HS-27A (cell line): ENCODE data around the gene WNK2.

Source experiments
- DNase-seq: peaks from one replicate; pipeline ENCODE4 v3.0.0-alpha.2; 2012; ENCODE audit warnings: low read depth, missing footprints

Gene WNK2

GRCh38 chr9:93218671-93219420 lies 34.9 kb downstream of the WNK2 start:
- no peak for DNase-seq

DNA sequence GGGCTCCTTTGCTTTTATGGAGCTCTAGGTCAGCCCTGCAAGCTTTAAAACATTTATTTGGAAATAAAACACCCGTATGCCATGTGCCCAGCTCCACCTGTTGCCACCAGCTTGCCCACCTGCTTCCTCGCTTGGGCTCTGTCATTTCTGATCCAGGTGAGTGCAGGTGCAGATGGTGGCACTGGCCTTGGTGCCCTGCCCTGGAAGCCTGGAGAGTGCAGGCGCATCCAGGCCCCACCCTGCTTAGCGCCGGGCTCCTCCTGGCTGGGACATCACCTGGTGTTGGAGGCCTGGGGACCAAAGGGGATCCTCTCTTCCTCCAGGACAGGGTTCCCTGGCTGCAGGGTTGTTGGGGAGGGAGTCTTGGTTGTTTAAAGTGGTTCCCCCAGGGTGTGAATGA lies 35.8 kb downstream of the WNK2 start:
- no peak for DNase-seq

- DNase-seq: no peak
Measured at GRCh38 chr9:93220627-93221026, 36.7 kb downstream of the WNK2 start.

- no peak for DNase-seq
Measured at GRCh38 chr9:93221044-93221443, 37.1 kb downstream of the WNK2 start.

GRCh38 chr9:93222890-93223259 lies 38.9 kb downstream of the WNK2 start:
- no peak for DNase-seq

- DNase-seq: peak; percentile 87
Measured at GRCh38 chr9:93223260-93224180, 39.6 kb downstream of the WNK2 start.

- DNase-seq: no peak
Measured at GRCh38 chr9:93224591-93224990, 40.7 kb downstream of the WNK2 start.

- DNase-seq: no peak
Measured at GRCh38 chr9:93225417-93225816, 41.5 kb downstream of the WNK2 start.

- DNase-seq: no peak
Measured at GRCh38 chr9:93225892-93226291, 42.0 kb downstream of the WNK2 start.

GRCh38 chr9:93226819-93227218 lies 42.9 kb downstream of the WNK2 start:
- no peak for DNase-seq

GRCh38 chr9:93228030-93228429 lies 44.1 kb downstream of the WNK2 start:
- DNase-seq: no peak

DNA sequence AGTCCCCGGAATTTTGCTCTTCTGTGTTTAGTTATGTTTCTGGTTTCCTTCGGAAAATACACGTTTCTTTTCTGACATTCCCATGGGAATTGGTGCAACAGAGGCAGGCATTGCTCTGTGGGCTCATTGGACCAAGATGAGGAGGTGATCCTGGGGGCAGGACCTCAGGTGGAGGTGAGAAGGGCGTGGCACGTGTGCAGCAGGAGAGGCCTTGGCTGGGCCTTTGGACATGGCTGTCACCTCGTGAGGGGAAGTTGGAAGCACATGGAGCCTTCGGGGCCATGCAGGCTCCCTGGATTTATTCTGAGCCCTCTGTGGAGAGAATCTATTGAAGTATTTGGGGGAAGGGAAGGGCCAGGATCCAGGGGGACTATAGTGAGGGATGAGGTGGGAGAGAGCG lies 44.5 kb downstream of the WNK2 start:
- no peak for DNase-seq

- DNase-seq: no peak
Measured at GRCh38 chr9:93229636-93230035, 45.7 kb downstream of the WNK2 start.

DNA sequence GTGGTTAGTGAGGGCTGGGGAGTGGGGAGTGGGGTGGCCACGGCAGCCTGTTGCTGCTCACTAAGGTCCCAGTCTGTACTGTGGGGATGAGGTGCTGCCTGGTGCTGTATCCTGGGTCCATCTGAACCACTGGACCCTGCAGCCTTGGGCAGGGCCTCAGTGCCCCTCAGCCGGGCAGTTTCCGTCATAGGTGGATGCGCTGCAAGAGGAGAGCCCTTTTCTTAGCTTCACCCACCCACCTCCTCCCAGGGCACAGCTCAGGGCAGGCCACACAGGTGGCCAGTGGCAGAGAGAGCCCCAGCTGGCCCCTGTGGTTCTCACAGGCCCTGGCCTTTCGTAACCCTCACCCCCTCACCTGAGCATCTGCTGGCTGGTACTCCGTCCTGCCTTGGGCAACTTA lies 46.2 kb downstream of the WNK2 start:
- DNase-seq: no peak

DNA sequence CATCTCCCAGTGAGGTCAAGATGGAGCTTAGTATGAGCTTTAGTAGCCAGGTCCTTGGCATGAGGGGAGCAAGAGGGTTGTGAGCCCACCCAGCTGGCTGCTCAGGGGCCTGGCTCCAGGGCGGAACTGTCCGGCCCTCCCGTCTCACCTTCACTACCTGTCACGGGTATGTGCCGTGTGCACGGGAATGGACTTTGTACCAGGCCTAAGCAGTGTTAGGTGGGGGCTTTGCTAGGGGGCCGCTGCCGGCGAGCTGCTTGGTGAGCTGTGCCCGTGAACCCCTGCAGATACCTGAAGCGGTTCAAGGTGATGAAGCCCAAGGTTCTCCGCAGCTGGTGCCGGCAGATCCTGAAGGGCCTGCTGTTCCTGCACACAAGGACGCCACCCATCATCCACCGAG lies 46.7 kb downstream of the WNK2 start:
- no peak for DNase-seq

DNA sequence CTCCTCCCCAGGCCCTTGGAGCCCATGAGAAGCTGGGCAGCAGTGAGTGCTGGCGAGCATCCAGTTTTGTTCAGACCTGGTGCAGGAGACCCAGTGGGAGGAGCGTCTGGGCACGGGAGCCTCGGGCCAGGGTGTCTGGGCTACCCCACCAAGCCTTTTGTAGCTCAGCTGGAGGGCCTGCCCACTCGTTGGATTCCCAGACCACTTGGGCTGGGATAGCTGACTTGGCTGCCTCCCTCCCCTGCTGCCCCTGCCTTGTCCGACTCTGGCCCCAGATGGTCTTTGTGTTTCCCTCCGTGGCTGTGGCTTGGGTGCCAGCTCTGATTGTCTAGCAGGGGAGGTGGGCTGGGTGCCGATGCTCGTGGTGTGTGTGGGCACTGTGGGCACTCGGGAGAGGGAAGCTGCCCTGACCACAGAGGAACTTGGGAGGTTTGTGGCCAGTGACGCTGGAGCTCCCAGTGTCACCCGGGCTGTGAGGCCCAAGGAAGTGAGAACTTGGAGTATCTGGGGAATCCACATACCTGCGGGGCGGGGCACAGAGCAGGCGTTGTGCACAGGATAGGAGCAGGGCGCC lies 47.3 kb downstream of the WNK2 start:
- DNase-seq: no peak

DNA sequence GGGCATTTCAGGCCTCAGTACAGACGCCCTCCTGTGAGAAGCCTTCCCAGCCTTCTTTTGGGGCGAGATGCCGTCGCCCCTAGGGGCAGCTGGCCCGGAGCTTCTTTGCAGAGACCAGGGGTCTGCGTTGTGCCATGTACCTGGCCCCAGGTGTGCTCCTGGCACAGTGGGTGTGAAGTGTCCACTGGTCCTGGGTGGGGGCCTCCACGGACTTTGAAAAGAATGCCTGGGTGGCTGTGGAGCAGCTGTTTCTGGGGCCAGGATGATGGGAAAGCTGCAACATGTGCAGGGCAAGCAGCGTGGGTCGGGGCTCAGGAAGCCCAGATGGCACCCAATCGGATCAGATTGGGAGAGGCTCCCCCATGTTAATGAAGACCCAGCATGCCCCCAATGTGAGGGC lies 47.8 kb downstream of the WNK2 start:
- DNase-seq: no peak

DNA sequence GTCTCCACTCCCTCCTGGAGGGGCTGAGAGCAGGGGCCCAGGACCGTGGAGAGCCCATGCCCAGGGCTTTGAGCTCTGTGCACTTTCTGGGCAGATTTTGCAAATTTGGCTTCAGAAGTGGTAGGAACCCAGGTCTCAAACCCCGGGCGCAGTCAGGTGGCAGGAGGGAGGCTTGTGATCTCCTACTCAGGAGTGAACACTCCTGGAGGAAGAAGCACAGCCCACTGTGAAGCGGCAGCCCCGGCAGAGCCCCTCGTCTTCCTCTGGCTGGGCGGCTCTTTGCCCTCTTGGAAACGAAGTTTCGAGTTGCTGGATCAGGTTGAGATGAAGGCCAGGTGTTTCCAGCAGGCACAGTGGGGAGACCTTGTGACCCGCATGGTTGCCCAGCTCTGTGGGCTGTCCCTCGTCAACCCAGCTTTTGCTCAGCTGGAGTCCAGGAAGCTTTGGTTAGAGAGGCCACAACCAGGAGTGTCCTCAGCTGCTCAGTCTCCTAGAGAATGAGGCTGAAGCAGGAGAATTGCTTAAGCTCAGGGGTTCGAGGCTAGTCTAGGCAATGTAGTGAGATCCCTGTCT lies 48.5 kb downstream of the WNK2 start:
- DNase-seq: no peak

DNA sequence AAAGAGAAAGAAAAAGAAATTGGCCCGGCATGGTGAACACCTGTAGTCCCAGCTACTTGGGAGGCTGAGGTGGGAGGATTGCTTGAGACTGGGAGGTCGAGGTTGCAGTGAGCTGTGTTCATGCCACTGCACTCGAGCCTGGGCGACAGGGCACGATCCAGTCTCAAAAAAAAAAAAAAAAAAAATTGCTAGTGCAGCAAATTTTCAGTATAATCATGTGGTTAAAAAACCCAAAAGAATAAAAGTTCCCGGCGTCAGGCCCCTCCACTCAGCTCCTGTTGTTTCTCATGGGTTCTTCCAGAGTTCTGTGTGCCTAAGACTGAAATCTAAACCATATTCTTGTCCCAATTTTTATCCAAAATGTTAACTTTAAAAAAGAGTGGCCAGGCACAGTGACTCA lies 49.1 kb downstream of the WNK2 start:
- DNase-seq: no peak

- DNase-seq: no peak
Measured at GRCh38 chr9:93234600-93234999, 50.7 kb downstream of the WNK2 start.

GRCh38 chr9:93235300-93235960 lies 51.5 kb downstream of the WNK2 start:
- DNase-seq: no peak

DNA sequence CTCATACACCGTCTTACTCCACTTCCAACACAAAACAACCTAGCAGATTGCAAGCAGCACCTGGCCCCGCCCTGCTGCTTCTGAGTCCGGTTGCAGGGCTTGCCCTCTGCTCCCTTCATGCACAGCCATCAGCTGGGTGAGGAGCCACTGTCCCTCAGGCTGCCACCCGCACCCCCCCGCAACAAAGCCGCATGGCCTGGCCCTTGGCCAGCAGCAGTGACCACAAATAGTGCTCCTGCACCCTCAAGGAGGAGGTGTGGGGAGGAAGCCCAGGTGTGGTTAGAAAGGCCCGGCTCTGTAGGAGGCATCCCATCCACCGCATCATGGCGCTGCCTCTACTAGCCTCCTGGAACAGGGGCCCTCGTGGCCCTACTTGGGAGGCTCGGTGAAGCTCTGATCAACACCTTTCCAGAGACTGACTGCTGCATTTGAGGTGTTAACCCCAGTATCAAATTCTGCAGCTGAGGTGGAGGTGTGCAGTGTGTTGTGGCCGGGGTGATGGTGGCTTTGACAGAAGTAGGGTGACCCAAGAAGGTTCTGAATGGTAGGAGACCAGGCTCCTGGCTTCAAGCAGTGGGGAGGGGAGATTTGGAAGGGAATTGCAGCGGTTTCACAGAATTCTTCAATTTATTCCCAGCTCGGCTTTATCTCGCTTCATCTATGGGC lies 52.7 kb downstream of the WNK2 start:
- no peak for DNase-seq
